Caco-2 (cell line): Measurements from ENCODE around the gene MAD1L1. TPM values are rescaled to one million over a fixed set of nuclear protein-coding genes. Genes with fewer than 3 reads are reported as not detected.

ENCODE experiments used
- BruUV-seq: library from RNA; stranded (reverse); fragments of 400-500 nt; replicated peaks from 2 replicates; lab custom pipeline; 2021; lab: Mats Ljungman, UMichigan
- CTCF ChIA-PET: fragments of 300-600 bp; sonication (Branson Sonifier 250); formaldehyde crosslinking; loops from one replicate; lab custom pipeline; 2022; ENCODE audit warnings: antibody characterized with exemption; lab: Charles Lee
- POLR2A ChIA-PET: fragments of 300-600 bp; sonication (Branson Sonifier 250); formaldehyde crosslinking; loops from one replicate; lab custom pipeline; 2022; ENCODE audit warnings: antibody characterized with exemption; lab: Charles Lee
- DNase-seq, 2 experiments: peaks; one replicate each; pipeline versions ENCODE4 v3.0.0 to v3.0.0-alpha.2; 2020 to 2022
- H3K27me3 ChIP-seq: replicated peaks from 2 replicates; pipeline ENCODE4 v1.6.0; 2011; ENCODE audit warnings: low read length; ENCODE audit not compliant: control insufficient read depth, insufficient read depth
- H3K36me3 ChIP-seq: 2 replicates; pipeline ENCODE4 v1.5.1; 2011; ENCODE audit warnings: low read length; ENCODE audit not compliant: control insufficient read depth, insufficient read depth
- H3K4me1 ChIP-seq: fragments of 250-450 bp; sonication (Bioruptor Pico); 2 replicates; pipeline ENCODE4 v1.5.1; 2020; ENCODE audit warnings: mild to moderate bottlenecking
- H3K4me3 ChIP-seq: 2 replicates; pipeline ENCODE4 v1.5.1; 2011; ENCODE audit warnings: low read depth, mild to moderate bottlenecking, control low read depth, low read length
- H3K9me3 ChIP-seq: fragments of 250-450 bp; sonication (Bioruptor Pico); 2 replicates; pipeline ENCODE4 v1.5.1; 2020; ENCODE audit warnings: mild to moderate bottlenecking, moderate library complexity
- H3K27ac Mint-ChIP-seq: one replicate; pipeline ENCODE4 v1.8.0; 2022; ENCODE audit warnings: mixed read lengths; ENCODE audit not compliant: unreplicated experiment
- H3K27me3 Mint-ChIP-seq: one replicate; pipeline ENCODE4 v1.8.0; 2022; ENCODE audit warnings: mixed read lengths; ENCODE audit not compliant: insufficient read depth, unreplicated experiment
- H3K36me3 Mint-ChIP-seq: one replicate; pipeline ENCODE4 v1.8.0; 2022; ENCODE audit warnings: mild to moderate bottlenecking, mixed read lengths; ENCODE audit not compliant: insufficient read depth, unreplicated experiment
- H3K4me1 Mint-ChIP-seq: one replicate; pipeline ENCODE4 v1.8.0; 2022; ENCODE audit warnings: low read depth, mixed read lengths; ENCODE audit not compliant: unreplicated experiment
- H3K4me3 Mint-ChIP-seq: one replicate; pipeline ENCODE4 v1.8.0; 2022; ENCODE audit warnings: mild to moderate bottlenecking, moderate library complexity, mixed read lengths; ENCODE audit not compliant: unreplicated experiment
- H3K9me3 Mint-ChIP-seq: one replicate; pipeline ENCODE4 v1.8.0; 2022; ENCODE audit warnings: mixed read lengths; ENCODE audit not compliant: unreplicated experiment
- CTCF ChIP-seq, 2 experiments: fragments of 200-600 bp in 1 of 2; IDR thresholded peaks; 1 replicate in 1 of 2; 2 replicates in 1 of 2; pipeline versions ENCODE4 v1.5.1 to v1.8.0; 2011 to 2022; ENCODE audit warnings: antibody characterized with exemption in 1 of 2, control low read depth in 1 of 2, inconsistent platforms in 1 of 2, low read depth in 1 of 2, low read length in 1 of 2, mild to moderate bottlenecking in 1 of 2, moderate library complexity in 1 of 2; ENCODE audit not compliant: insufficient read depth in 1 of 2, severe bottlenecking in 1 of 2, unreplicated experiment in 1 of 2
- intact Hi-C: fragments of 100-400 bp; cut with micrococcal nuclease; formaldehyde crosslinking; loops from one replicate; pipeline ENCODE4 v1.10.0; 2022; ENCODE audit not compliant: unreplicated experiment
- total RNA-seq: library from RNA; stranded (reverse); gene quantifications from 2 replicates; pipeline ENCODE4 v1.2.3, GENCODE V29; 2022

The MAD1L1 gene
- total RNA-seq, 1 experiment from 2014 or later: 58.6 TPM

DNA sequence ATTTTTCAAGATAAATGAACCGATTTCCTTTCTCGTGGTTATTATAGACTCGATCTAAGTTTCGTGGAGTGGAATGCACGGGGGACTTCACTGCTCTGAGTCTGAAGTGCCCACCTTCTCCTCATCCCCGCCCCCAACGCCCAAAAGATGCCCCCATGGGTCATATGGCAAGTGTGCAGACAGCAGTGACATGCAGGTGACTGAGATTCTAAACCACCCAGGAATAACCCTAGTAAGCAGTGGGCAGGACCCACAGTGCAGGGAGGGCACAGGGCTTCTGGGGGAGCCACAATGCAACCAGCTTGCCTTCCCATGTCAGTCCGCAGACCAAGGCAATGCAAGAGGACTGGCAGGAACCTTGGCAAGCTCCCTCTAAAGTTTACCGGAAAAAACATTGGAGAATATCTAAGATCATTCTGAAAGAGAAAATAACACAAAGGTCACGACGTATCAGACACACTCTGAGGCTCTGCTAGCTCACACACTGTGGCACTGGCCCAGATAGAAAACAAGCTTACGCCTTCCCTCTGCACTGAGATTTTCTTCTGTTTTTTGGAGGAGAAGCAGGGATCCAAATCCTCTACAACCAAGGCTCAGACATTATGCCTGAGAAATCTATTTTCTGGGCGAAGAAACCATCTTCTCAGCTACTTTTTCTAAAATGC is 239.6 kb downstream of the MAD1L1 start:
- ChIA-PET POLR2A (no interaction called here), CTCF (no interaction called here)
- H3K27me3 Mint-ChIP-seq: no peaks in the 10 kb centered on the region
- H3K27ac Mint-ChIP-seq: no peak overlapping the region
- no peak for TF ChIP-seq CTCF (IDR thresholded peaks at IDR 0.05; ENCODE audit: insufficient read depth in 1 of 2, low read depth in 1 of 2, low read length in 1 of 2, severe bottlenecking in 1 of 2, unreplicated experiment in 1 of 2)
- no peaks in the 10 kb centered on the region for H3K36me3 Mint-ChIP-seq
- no peaks in the 10 kb centered on the region for H3K9me3 Mint-ChIP-seq
- H3K4me3 Mint-ChIP-seq: no peak overlapping the region
- DNase-seq: no peak
- no TSS peak for BruUV-seq
- no peak overlapping the region for H3K4me3 ChIP-seq
- H3K4me1 Mint-ChIP-seq: no peaks in the 10 kb centered on the region
- H3K9me3 ChIP-seq: no peaks in the 10 kb centered on the region
- H3K4me1 ChIP-seq: no peaks in the 10 kb centered on the region
- no peaks in the 10 kb centered on the region for H3K27me3 ChIP-seq
- intact Hi-C loops: no loop called here
- no peaks in the 10 kb centered on the region for H3K36me3 ChIP-seq

DNA sequence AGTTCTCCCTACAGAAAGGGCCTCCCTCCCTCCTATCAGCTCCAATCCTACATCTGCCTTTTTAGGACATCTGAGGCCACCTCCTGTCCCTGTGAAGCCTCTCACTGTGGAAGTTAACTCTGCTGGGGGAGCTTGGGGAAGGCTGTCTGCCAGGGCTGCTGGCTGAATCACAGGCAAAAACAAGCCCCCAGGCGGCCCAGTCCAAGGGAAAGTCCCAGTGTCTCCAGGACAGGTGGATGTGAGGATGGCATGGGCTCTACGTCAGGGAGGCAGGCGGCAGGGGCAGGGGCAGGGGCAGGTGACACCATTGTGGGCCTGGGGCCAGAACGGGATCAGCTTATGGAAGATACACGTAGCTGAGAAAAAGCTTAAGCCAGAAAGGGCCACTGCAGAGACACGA is 240.2 kb downstream of the MAD1L1 start:
- H3K4me3 Mint-ChIP-seq: no peak overlapping the region
- Histone ChIP-seq H3K27me3 (no peaks in the 10 kb centered on the region), H3K4me3 (no peak overlapping the region), H3K36me3 (no peaks in the 10 kb centered on the region), H3K9me3 (no peaks in the 10 kb centered on the region), H3K4me1 (no peaks in the 10 kb centered on the region)
- no peaks in the 10 kb centered on the region for H3K9me3 Mint-ChIP-seq
- intact Hi-C loops: no loop called here
- ChIA-PET CTCF (no interaction called here), POLR2A (no interaction called here)
- no peaks in the 10 kb centered on the region for H3K4me1 Mint-ChIP-seq
- TF ChIP-seq CTCF (IDR thresholded peaks at IDR 0.05; ENCODE audit: insufficient read depth in 1 of 2, low read depth in 1 of 2, low read length in 1 of 2, severe bottlenecking in 1 of 2, unreplicated experiment in 1 of 2): no peak
- no peak for DNase-seq
- no peak overlapping the region for H3K27ac Mint-ChIP-seq
- no peaks in the 10 kb centered on the region for H3K27me3 Mint-ChIP-seq
- BruUV-seq: no TSS peak
- no peaks in the 10 kb centered on the region for H3K36me3 Mint-ChIP-seq

DNA sequence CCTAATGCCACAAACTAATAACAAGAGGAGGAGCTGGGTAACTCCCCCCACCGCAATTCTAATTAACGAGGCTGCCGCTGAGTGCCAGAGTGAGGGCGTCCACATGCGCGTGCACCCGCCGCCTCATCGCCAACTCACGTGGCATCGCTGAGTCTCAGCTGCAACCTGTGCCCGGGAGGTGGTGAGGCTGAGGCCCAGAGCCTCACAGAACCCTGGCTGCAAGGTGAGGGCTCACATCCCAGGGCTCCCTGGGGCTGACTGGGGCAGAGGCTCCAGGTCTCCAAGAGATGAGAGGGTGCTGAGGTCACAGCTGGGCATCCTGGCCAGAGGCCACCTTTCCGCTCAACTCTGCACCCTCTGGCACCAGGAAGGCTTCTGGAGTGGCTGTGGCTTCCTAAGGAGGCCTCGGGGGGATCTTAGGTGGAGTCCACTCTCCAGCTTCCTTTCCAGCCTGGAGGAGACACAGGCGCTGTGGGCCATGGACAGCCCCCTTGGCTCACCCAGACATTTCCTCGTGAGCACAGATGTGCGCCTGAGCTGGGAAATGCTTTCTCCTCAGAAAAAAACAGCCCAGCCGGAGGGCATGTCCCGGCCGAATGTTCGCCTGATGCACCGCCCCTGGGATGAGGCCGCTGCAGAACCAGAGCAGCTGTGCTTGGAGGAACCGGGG is 242.6 kb downstream of the MAD1L1 start:
- Mint-ChIP-seq H3K9me3 (no peaks in the 10 kb centered on the region), H3K36me3 (peaks cover 14% of the 10 kb centered on the region), H3K4me3 (no peak overlapping the region), H3K27ac (no peak overlapping the region), H3K27me3 (no peaks in the 10 kb centered on the region), H3K4me1 (no peaks in the 10 kb centered on the region)
- ChIA-PET POLR2A (no interaction called here), CTCF (no interaction called here)
- DNase-seq: no peak
- no peaks in the 10 kb centered on the region for H3K4me1 ChIP-seq
- H3K9me3 ChIP-seq: no peaks in the 10 kb centered on the region
- BruUV-seq: no TSS peak
- H3K4me3 ChIP-seq: no peak overlapping the region
- no peaks in the 10 kb centered on the region for H3K27me3 ChIP-seq
- H3K36me3 ChIP-seq: no peaks in the 10 kb centered on the region
- intact Hi-C loops: no loop called here
- TF ChIP-seq CTCF (IDR thresholded peaks at IDR 0.05; ENCODE audit: insufficient read depth in 1 of 2, low read depth in 1 of 2, low read length in 1 of 2, severe bottlenecking in 1 of 2, unreplicated experiment in 1 of 2): no peak
